ENCODE data around the gene PPP1R18.

GRCh38 chr6:30735668-30736314 lies 49.3 kb upstream of the PPP1R18 start:
- TF ChIP-seq CTCF (conservative IDR thresholded peaks at IDR 0.05; ENCODE audit: low read depth, low read length) (no peak), POLR2A (IDR thresholded peaks at IDR 0.05; ENCODE audit: low read depth, low read length) (no peak), BHLHE40 (IDR thresholded peaks at IDR 0.05; ENCODE audit: low read depth, low read length) (no peak), MAZ (IDR thresholded peaks at IDR 0.05; ENCODE audit: borderline replicate concordance, low read depth, low read length) (no peak), RAD21 (IDR thresholded peaks at IDR 0.05; ENCODE audit: low read length) (no peak), RCOR1 (IDR thresholded peaks at IDR 0.05; ENCODE audit: insufficient replicate concordance, low read length) (no peak), ELK1 (IDR thresholded peaks at IDR 0.05; ENCODE audit: borderline replicate concordance, low read depth, low read length) (no peak), CEBPB (IDR thresholded peaks at IDR 0.05; ENCODE audit: low read depth, low read length) (no peak), RFX5 (IDR thresholded peaks at IDR 0.05; ENCODE audit: low read depth, low read length) (no peak), NFE2L2 (IDR thresholded peaks at IDR 0.05; ENCODE audit: low read depth, low read length) (no peak), CHD1 (IDR thresholded peaks at IDR 0.05; ENCODE audit: low read depth, low read length) (no peak), FOS (IDR thresholded peaks at IDR 0.05; ENCODE audit: low read depth, low read length) (no peak), USF2 (IDR thresholded peaks at IDR 0.05; ENCODE audit: low read depth, low read length) (no peak), MXI1 (IDR thresholded peaks at IDR 0.05; ENCODE audit: borderline replicate concordance, low read depth, low read length) (no peak)

Measured in IMR-90 (cell line).